ENCODE measurements around the gene JMJD7. TPM values are rescaled to one million over a fixed set of nuclear protein-coding genes. Genes with fewer than 3 reads are reported as not detected.

Gene JMJD7
- total RNA-seq, 4 donors from 2014 or later: 6.1 to 12.8 (median 9.3) TPM

DNA sequence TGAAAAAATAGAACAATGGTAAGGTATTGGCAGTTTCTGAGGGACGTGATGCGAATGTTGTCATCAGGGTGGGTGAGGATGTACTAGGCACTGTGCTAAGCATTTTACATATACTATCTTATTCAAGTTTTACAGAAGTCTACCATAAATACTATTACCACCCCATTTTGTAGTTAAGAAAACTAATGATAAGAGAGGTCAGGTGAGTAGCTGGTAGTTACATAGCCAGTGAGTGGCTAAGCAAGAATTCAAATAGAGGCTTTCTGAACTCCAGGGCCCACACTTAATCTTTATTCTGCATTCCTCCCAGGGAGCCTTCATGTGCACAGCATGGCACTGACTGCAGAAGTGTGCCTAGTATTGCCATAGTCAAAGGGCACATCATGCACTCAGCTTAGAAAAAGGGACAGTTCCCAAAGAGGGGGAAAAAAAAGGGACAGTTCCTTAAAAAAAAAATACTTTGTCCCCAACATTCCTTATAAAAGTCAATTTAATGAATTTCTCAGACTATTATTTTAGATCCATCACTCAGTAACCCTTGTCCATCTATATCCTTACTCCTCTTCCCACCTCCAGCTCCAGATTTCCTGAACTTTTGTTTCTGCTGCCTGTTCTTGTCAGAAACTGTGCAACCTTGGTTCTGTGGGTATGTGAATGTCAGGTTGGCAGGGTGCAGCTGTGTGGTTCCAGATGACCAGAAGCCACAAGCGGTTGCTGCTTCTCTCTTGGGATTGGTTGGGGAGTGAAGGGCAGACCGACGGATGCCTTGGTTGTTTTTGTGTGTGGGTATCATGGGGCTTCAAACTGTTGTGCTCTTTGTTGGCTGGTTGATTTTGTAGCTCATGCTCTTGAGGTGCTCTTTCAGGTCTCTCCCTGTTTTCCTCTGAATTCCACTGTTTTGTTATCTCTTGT lies 45.3 kb upstream of the JMJD7 start:
- TF ChIP-seq, protein P1, sequence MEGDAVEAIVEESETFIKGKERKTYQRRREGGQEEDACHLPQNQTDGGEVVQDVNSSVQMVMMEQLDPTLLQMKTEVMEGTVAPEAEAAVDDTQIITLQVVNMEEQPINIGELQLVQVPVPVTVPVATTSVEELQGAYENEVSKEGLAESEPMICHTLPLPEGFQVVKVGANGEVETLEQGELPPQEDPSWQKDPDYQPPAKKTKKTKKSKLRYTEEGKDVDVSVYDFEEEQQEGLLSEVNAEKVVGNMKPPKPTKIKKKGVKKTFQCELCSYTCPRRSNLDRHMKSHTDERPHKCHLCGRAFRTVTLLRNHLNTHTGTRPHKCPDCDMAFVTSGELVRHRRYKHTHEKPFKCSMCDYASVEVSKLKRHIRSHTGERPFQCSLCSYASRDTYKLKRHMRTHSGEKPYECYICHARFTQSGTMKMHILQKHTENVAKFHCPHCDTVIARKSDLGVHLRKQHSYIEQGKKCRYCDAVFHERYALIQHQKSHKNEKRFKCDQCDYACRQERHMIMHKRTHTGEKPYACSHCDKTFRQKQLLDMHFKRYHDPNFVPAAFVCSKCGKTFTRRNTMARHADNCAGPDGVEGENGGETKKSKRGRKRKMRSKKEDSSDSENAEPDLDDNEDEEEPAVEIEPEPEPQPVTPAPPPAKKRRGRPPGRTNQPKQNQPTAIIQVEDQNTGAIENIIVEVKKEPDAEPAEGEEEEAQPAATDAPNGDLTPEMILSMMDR (IDR thresholded peaks at IDR 0.05): no peak
- TF ChIP-seq EP300 (IDR thresholded peaks at IDR 0.05): no peak
- no peak for TF ChIP-seq POLR2A (IDR thresholded peaks at IDR 0.05)
- TF ChIP-seq POLR2AphosphoS5 (IDR thresholded peaks at IDR 0.05): no peak
- ATAC-seq: no peak
- WGBS, 2 donors (ENCODE audit: low coverage in 1 of 2): 92 to 96% methylated on average over 2 to 4 of the region's 5 CpGs
- peaks cover 5 to 45% (median 15%) of the 10 kb centered on the region in 3 donors for H3K4me1 ChIP-seq
- H3K9me3 ChIP-seq: no peaks in the 10 kb centered on the region
- H3K4me3 ChIP-seq: no peak overlapping the region
- no peak overlapping the region for H3K27ac ChIP-seq
- H3K27me3 ChIP-seq: no peaks in the 10 kb centered on the region
- H3K36me3 ChIP-seq: no peaks in the 10 kb centered on the region

DNA sequence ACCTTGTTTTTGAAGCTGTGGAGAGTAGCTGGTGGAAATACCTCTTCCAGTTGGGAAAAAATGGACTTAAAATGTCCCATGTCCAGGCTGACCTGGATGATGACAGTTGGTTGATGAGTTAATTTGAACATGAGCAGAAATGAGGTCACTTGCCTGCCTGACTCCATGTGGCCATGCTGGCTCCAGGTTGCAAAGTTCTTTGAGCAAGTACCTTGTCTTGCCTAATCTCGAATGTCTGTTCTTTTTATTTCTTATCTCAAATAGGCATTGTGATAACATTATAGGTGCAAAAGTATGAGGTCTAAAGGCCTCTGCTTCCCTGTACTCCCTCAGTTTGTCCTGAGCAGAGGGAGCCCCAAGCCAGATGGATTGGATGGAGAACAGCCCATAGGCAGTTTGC lies 44.6 kb upstream of the JMJD7 start:
- WGBS, 2 donors (ENCODE audit: low coverage in 1 of 2): 60 to 100% methylated on average over 1 of the region's 1 CpG
- Histone ChIP-seq H3K9me3 (no peaks in the 10 kb centered on the region), H3K4me1 (peaks cover 5 to 45% (median 11%) of the 10 kb centered on the region in 3 donors)

DNA sequence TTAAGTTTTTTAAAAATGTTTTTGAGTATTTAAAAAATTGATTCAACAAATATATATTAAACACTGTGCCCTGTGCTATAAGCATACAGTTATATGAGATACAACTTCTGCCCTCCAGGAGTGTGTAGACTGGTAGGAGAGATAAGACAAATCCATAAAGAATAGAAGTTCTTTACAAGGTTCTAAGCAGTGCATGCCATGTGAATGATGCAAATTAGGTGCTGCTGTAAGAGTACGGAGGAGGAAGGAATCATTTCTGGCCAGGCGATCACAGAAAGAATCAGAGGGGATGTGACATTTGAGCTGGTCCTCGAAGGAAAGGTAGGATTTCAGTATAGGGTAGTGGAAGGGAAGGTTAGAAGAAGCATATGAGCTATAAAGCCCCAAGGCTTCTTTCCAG lies 39.6 kb upstream of the JMJD7 start:
- no peaks in the 10 kb centered on the region for H3K9me3 ChIP-seq
- TF ChIP-seq POLR2AphosphoS5 (IDR thresholded peaks at IDR 0.05) (no peak), POLR2A (IDR thresholded peaks at IDR 0.05) (no peak), EP300 (IDR thresholded peaks at IDR 0.05) (no peak)
- TF ChIP-seq, protein P1 (IDR thresholded peaks at IDR 0.05): no peak
- H3K4me1 ChIP-seq: peaks cover 29 to 59% (median 35%) of the 10 kb centered on the region in 3 donors
- WGBS, 2 donors (ENCODE audit: low coverage in 1 of 2): 66 to 76% methylated on average over 3 of the region's 3 CpGs
- no peaks in the 10 kb centered on the region for H3K27me3 ChIP-seq
- H3K27ac ChIP-seq: peak overlapping the region in 1 of 4 donors; percentile 11
- no peak overlapping the region for H3K4me3 ChIP-seq
- ATAC-seq: no peak
- H3K36me3 ChIP-seq: no peaks in the 10 kb centered on the region

More for the DNA sequence above, 44.6 kb upstream of the JMJD7 start:
- Histone ChIP-seq H3K4me3 (no peak overlapping the region), H3K36me3 (no peaks in the 10 kb centered on the region), H3K27ac (no peak overlapping the region), H3K27me3 (no peaks in the 10 kb centered on the region)
- TF ChIP-seq, protein P1 (IDR thresholded peaks at IDR 0.05): no peak
- no peak for TF ChIP-seq POLR2A (IDR thresholded peaks at IDR 0.05)
- TF ChIP-seq EP300 (IDR thresholded peaks at IDR 0.05): no peak
- TF ChIP-seq POLR2AphosphoS5 (IDR thresholded peaks at IDR 0.05): no peak
- no peak for ATAC-seq

DNA sequence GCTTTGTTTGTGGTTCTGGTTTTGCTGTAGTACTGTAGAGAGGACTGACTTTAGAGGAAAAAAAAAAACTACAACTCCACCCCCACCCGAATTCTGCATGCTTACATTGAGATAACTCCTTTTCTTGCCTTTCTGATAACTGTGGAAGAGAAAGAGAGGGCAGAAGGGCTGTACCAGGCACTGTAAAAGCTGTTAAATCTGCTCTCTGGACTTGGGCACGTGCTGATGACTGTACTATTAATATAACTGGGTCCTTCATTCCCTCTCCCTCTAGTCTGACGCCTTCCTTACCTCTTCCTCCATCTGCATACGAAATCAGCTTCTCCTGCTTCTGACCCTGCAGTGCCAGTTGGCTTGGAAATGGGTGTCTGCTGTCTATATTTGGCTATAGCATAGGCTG lies 38.7 kb upstream of the JMJD7 start:
- Histone ChIP-seq H3K9me3 (no peaks in the 10 kb centered on the region), H3K27me3 (no peaks in the 10 kb centered on the region), H3K4me1 (peaks cover 29 to 65% (median 35%) of the 10 kb centered on the region in 3 donors), H3K4me3 (no peak overlapping the region), H3K27ac (peak overlapping the region in 3 of 4 donors; percentile 35 to 68 (median 62)), H3K36me3 (no peaks in the 10 kb centered on the region)
- TF ChIP-seq POLR2A (IDR thresholded peaks at IDR 0.05) (no peak), EP300 (IDR thresholded peaks at IDR 0.05) (no peak), POLR2AphosphoS5 (IDR thresholded peaks at IDR 0.05) (no peak)
- TF ChIP-seq, protein P1 (IDR thresholded peaks at IDR 0.05): no peak
- 27 to 71% methylated on average over 3 to 4 of the region's 4 CpGs for WGBS, 2 donors (ENCODE audit: low coverage in 1 of 2)
- ATAC-seq: no peak

DNA sequence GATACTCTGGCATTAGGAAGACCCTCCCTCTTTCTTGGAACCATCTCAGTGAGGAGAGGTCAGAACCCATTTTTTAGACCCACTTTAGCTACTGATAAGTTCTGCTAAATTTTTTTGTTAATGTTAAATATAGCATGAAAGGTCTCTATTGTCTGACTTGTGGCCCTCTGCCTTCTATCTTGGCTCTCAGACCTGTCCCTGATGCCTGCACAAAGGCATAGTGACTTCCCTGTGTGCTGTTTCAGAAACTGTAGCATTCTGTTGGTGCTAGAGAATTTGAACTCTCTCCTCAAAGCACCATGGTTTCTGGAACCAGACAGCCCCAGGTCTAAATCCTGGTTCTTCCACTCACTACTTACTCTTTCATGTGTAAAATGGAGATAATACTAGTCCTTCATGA lies 38.2 kb upstream of the JMJD7 start:
- H3K9me3 ChIP-seq: no peaks in the 10 kb centered on the region
- H3K27ac ChIP-seq: peak overlapping the region in 3 of 4 donors; percentile 35 to 68 (median 62)
- ATAC-seq: no peak
- no peaks in the 10 kb centered on the region for H3K36me3 ChIP-seq
- no peak for TF ChIP-seq EP300 (IDR thresholded peaks at IDR 0.05)
- no peak for TF ChIP-seq POLR2A (IDR thresholded peaks at IDR 0.05)
- TF ChIP-seq POLR2AphosphoS5 (IDR thresholded peaks at IDR 0.05): no peak
- TF ChIP-seq, protein P1 (IDR thresholded peaks at IDR 0.05): no peak
- H3K4me1 ChIP-seq: peaks cover 29 to 66% (median 35%) of the 10 kb centered on the region in 3 donors
- no peak overlapping the region for H3K4me3 ChIP-seq
- no peaks in the 10 kb centered on the region for H3K27me3 ChIP-seq
